ENCODE results near the gene HSCB.
"Not testable (repeated sequence)": the region's sequence is repeated elsewhere in the genome, so short reads cannot be mapped to it uniquely, and the experiment has no call there.

The HSCB gene

DNA sequence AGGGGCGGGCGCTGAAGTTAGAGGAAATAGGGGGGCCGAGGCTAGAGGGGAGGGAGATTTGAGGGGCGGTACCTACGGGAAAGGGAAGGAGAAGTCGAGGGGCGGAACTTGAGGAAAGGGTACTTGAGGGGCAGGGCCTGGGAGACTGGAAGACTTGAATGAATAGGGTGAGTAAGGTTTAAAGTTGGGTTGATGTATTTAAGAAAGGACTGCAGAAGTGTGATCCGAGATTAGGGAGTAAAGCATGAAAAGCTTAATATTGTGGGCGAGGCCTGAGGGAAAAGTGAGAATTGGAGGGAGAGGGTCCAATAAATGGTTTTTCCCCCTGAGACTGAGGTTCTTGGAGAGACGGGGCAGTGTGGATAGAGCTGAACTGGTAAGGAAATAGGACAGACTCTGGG is 723 bp downstream of the HSCB start:
- no peak for DNase-seq (ENCODE audit: low read depth)
- H3K36me3 ChIP-seq (ENCODE audit: control insufficient read depth, insufficient read depth, low read length, severe bottlenecking): peaks cover 29% of the 10 kb centered on the region
- no peaks in the 10 kb centered on the region for H3K27me3 ChIP-seq (replicated peaks; ENCODE audit: control insufficient read depth, insufficient read depth, low read length)

DNA sequence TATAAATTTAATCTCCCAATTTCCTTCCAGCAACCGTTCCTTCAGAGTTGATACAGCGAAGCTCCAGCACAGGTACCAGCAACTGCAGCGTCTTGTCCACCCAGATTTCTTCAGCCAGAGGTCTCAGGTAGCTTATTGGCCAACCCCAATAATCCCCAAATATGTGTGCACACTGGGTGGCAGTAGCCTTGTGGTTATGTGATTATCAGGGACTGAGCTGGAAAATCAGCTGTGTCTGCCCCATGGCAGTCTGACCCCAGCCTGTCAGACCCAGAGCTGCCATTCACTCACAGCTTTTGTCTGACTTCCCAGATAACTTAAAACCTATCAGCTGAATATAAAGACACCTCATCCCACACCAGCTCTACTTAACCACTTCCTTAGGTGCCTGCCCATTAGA is 2.0 kb downstream of the HSCB start:
- Histone ChIP-seq H3K4me1 (ENCODE audit: control insufficient read depth, insufficient read depth, low read length) (peaks cover 12% of the 10 kb centered on the region), H3K4me3 (ENCODE audit: low read length) (no peak overlapping the region), H3K36me3 (ENCODE audit: control insufficient read depth, insufficient read depth, low read length, severe bottlenecking) (peaks cover 40% of the 10 kb centered on the region), H3K27me3 (replicated peaks; ENCODE audit: control insufficient read depth, insufficient read depth, low read length) (no peaks in the 10 kb centered on the region), H3K9me3 (ENCODE audit: control insufficient read depth, low read length) (no peaks in the 10 kb centered on the region), H3K9ac (ENCODE audit: low read length) (no peak overlapping the region)
- no peak for DNase-seq (ENCODE audit: low read depth)

More for the DNA sequence above, 723 bp downstream of the HSCB start:
- Histone ChIP-seq H3K9ac (ENCODE audit: low read length) (peak overlapping the region; percentile 100), H3K9me3 (ENCODE audit: control insufficient read depth, low read length) (no peaks in the 10 kb centered on the region), H3K4me1 (ENCODE audit: control insufficient read depth, insufficient read depth, low read length) (peaks cover 12% of the 10 kb centered on the region), H3K4me3 (ENCODE audit: low read length) (peak overlapping the region; percentile 99)

DNA sequence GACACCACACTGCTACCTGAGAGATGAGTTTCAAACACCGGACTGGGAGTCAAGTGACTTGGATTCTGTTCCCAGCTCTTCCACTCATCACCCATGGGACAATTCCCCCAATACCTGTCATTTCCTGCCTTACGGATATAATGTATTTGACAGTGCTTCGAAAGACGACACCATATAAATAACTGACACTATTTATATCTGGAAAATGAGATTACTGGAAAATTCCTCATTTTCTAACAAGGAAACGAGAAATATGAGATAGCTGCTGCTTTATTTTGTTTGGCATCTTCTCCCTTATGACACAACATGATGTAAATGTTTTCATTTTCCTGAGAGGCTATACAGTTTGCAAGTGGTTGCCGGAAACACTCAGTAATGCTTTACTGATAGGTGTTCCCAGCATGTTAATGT is 8.6 kb downstream of the HSCB start:
- H3K9ac ChIP-seq (ENCODE audit: low read length): no peak overlapping the region
- peak; percentile 90 for DNase-seq (ENCODE audit: low read depth)
- H3K4me3 ChIP-seq (ENCODE audit: low read length): no peak overlapping the region
- H3K36me3 ChIP-seq (ENCODE audit: control insufficient read depth, insufficient read depth, low read length, severe bottlenecking): peaks cover 47% of the 10 kb centered on the region
- no peaks in the 10 kb centered on the region for H3K9me3 ChIP-seq (ENCODE audit: control insufficient read depth, low read length)
- peaks cover 4% of the 10 kb centered on the region for H3K4me1 ChIP-seq (ENCODE audit: control insufficient read depth, insufficient read depth, low read length)
- no peaks in the 10 kb centered on the region for H3K27me3 ChIP-seq (replicated peaks; ENCODE audit: control insufficient read depth, insufficient read depth, low read length)

DNA sequence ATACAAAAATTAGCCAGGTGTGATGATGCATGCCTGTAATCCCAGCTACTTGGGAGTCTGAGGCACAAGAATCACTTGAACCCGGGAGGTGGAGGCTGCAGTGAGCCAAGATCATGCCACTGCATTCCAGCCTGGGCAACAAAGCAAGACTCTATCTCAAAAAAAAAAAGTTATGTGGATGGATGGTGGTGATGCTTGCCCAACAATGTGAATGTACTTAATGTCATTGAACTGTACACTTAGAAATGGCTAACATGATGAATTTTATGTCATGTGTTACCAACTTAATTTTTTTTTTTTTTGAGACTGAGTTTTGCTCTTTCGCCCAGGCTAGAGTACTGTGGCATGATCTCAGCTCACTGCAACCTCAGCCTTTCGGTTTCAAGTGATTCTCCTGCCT is 12.7 kb downstream of the HSCB start:
- not testable (repeated sequence) for DNase-seq (ENCODE audit: low read depth); H3K27me3 ChIP-seq (replicated peaks; ENCODE audit: control insufficient read depth, insufficient read depth, low read length); H3K9ac ChIP-seq (ENCODE audit: low read length); H3K9me3 ChIP-seq (ENCODE audit: control insufficient read depth, low read length); H3K4me3 ChIP-seq (ENCODE audit: low read length); H3K4me1 ChIP-seq (ENCODE audit: control insufficient read depth, insufficient read depth, low read length)
- peaks cover 20% of the 10 kb centered on the region for H3K36me3 ChIP-seq (ENCODE audit: control insufficient read depth, insufficient read depth, low read length, severe bottlenecking)

DNA sequence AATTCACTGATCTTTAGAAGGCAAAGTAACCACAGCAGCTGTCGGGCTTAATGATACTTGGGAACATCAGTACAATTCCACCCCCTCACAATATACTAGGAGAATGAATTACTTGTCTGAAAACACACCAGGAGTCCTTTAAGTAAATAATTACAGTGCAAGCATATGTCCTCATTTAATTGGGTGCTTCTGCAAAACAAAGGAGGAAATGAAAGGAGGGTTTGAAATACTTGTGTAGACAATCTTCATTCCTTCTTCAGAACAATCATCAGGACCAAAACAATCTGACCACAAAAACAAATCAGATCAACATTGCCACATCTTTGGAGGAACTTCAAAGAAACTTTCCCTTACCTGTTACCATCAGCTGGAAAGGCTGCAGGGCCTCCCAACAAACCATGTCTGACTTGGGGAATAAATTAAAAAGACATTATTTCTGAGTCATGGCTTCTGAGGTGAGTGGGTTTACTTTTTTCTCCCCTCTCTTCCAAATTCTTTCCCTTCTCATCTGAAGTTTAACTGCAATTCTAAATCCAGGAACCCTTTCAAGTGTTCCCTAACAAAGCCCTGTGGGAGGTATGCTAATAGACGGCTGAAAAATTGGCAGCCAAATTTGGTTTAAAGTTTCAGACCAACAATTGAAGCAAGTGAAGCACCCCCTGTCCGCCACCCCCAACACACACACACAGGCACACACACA is 18.2 kb downstream of the HSCB start:
- no peak for DNase-seq (ENCODE audit: low read depth)
- no peak overlapping the region for H3K4me3 ChIP-seq (ENCODE audit: low read length)
- no peak overlapping the region for H3K9ac ChIP-seq (ENCODE audit: low read length)
- no peaks in the 10 kb centered on the region for H3K36me3 ChIP-seq (ENCODE audit: control insufficient read depth, insufficient read depth, low read length, severe bottlenecking)
- no peaks in the 10 kb centered on the region for H3K4me1 ChIP-seq (ENCODE audit: control insufficient read depth, insufficient read depth, low read length)
- no peaks in the 10 kb centered on the region for H3K9me3 ChIP-seq (ENCODE audit: control insufficient read depth, low read length)
- no peaks in the 10 kb centered on the region for H3K27me3 ChIP-seq (replicated peaks; ENCODE audit: control insufficient read depth, insufficient read depth, low read length)

DNA sequence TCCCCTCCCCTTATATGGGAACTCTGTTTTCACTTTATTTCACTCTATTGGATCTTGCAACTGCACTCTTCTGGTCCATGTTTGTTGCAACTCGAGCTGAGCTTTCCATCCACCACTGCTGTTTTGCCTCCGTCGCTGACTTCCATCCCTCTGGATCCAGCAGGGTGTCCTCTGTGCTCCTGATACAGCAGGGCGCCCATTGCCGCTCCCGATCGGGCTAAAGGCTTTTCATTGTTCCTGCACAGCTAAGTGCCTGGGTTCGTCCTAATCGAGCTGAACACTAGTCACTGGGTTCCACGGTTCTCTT is 19.6 kb downstream of the HSCB start:
- H3K4me3 ChIP-seq (ENCODE audit: low read length): no peak overlapping the region
- H3K9me3 ChIP-seq (ENCODE audit: control insufficient read depth, low read length): no peaks in the 10 kb centered on the region
- no peak overlapping the region for H3K9ac ChIP-seq (ENCODE audit: low read length)
- no peak for DNase-seq (ENCODE audit: low read depth)
- no peaks in the 10 kb centered on the region for H3K4me1 ChIP-seq (ENCODE audit: control insufficient read depth, insufficient read depth, low read length)
- H3K36me3 ChIP-seq (ENCODE audit: control insufficient read depth, insufficient read depth, low read length, severe bottlenecking): no peaks in the 10 kb centered on the region
- no peaks in the 10 kb centered on the region for H3K27me3 ChIP-seq (replicated peaks; ENCODE audit: control insufficient read depth, insufficient read depth, low read length)

DNA sequence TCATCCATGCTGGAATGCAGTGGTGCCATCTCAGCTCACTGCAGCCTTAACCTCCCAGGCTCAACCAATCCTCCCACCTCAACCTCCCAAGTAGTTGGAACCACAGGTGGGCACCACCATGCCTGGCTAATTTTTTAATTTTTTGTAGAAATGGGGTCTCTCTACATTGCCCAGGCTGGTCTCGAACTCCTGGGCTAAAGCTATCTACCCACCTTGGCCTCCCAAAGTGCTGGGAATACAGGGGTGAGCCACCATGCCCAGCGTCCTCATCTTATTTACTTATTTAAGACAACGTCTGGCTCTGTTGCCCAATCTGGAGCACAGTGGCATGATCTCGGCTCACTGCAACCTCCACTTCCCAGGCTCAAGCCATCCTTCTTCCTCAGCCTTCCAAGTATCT is 20.2 kb downstream of the HSCB start:
- not testable (repeated sequence) for H3K4me1 ChIP-seq (ENCODE audit: control insufficient read depth, insufficient read depth, low read length); H3K4me3 ChIP-seq (ENCODE audit: low read length); H3K9ac ChIP-seq (ENCODE audit: low read length); H3K36me3 ChIP-seq (ENCODE audit: control insufficient read depth, insufficient read depth, low read length, severe bottlenecking); H3K27me3 ChIP-seq (replicated peaks; ENCODE audit: control insufficient read depth, insufficient read depth, low read length); H3K9me3 ChIP-seq (ENCODE audit: control insufficient read depth, low read length); DNase-seq (ENCODE audit: low read depth)

DNA sequence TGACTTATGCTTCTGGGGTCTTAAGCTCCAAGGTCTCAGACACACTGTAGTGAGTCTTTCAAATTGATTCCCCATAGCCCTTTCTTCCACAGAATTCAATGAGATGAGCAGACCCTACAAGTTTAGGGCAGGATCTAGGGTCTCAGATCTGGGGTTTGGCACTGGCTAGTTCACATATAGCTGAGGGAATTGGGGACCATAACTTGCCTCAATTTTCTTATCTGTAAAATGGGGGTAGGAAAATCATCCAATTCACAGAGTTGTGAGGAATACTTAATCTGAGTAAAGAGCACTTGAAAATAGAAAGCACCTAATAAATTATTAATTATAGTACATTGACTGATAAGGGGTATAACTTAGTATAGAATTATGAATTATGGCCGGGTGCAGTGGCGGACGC is 24.8 kb downstream of the HSCB start:
- no peak overlapping the region for H3K4me3 ChIP-seq (ENCODE audit: low read length)
- H3K36me3 ChIP-seq (ENCODE audit: control insufficient read depth, insufficient read depth, low read length, severe bottlenecking): no peaks in the 10 kb centered on the region
- H3K9ac ChIP-seq (ENCODE audit: low read length): no peak overlapping the region
- no peaks in the 10 kb centered on the region for H3K9me3 ChIP-seq (ENCODE audit: control insufficient read depth, low read length)
- no peaks in the 10 kb centered on the region for H3K4me1 ChIP-seq (ENCODE audit: control insufficient read depth, insufficient read depth, low read length)
- no peaks in the 10 kb centered on the region for H3K27me3 ChIP-seq (replicated peaks; ENCODE audit: control insufficient read depth, insufficient read depth, low read length)
- no peak for DNase-seq (ENCODE audit: low read depth)

DNA sequence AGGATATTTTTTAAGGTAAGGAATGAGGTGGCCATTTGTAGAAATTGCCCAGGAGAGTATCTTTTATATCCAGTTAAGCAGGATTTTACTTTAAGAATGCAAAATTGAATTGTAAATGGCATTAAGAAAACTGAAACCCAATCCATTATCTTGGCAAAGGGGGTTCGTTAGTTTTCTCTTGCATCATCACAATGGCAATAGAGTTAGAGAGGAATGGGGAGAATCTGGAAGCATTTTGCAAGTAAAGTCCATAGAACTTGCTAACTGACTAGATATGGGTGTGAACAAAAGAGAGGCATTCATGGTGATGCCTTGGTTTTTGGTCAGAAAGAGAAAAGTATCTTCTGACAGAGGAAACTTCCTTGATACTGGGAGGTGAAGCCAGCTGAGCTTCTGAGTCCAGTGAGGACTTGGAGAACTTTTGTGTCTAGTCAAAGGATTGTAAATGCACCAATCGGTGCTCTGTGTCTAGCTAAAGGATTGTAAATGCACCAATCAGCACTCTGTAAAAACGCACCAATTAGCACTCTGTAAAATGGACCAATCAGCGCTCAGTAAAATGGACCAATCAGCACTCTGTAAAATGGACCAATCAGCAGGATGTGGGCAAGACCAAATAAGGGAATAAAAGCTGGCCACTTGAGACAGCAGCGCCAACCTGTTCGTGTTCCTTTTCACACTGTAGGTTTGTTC is 27.0 kb downstream of the HSCB start:
- Histone ChIP-seq H3K4me1 (ENCODE audit: control insufficient read depth, insufficient read depth, low read length) (peaks cover 6% of the 10 kb centered on the region), H3K36me3 (ENCODE audit: control insufficient read depth, insufficient read depth, low read length, severe bottlenecking) (no peaks in the 10 kb centered on the region), H3K9me3 (ENCODE audit: control insufficient read depth, low read length) (no peaks in the 10 kb centered on the region), H3K9ac (ENCODE audit: low read length) (no peak overlapping the region), H3K27me3 (replicated peaks; ENCODE audit: control insufficient read depth, insufficient read depth, low read length) (no peaks in the 10 kb centered on the region), H3K4me3 (ENCODE audit: low read length) (no peak overlapping the region)
- no peak for DNase-seq (ENCODE audit: low read depth)

DNA sequence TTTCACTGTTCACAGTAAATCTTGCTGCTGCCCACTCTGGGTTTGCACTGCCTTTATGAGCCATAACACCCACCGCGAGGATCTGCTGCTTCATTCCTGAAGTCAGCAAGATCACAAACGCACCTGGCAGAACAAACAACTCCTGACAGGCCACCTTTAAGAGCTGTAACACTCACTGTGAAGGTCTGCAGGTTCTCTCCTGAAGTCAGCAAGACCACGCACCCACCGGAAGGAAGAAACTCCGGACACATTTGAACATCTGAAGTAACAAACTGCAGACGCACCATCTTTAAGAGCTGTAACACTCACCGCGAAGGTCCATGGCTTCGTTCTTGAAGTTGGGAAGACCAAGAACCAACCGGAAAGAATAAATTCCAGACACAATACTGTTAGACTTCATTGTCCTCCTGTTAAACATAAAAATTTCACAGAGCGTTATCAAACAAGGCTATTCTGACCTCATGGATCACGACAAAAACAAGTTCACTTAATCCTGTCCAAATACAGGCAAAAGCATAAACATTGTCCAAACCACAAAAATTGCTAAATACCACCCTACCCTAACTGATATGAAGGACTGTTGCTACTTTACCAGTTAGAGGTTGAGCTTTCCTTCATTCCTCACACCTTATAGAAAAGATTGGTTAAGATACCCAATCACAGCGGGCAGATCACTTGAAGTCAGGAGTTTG is 27.7 kb downstream of the HSCB start:
- Histone ChIP-seq H3K9me3 (ENCODE audit: control insufficient read depth, low read length) (no peaks in the 10 kb centered on the region), H3K9ac (ENCODE audit: low read length) (no peak overlapping the region), H3K4me1 (ENCODE audit: control insufficient read depth, insufficient read depth, low read length) (peaks cover 8% of the 10 kb centered on the region), H3K36me3 (ENCODE audit: control insufficient read depth, insufficient read depth, low read length, severe bottlenecking) (peaks cover 2% of the 10 kb centered on the region), H3K4me3 (ENCODE audit: low read length) (no peak overlapping the region), H3K27me3 (replicated peaks; ENCODE audit: control insufficient read depth, insufficient read depth, low read length) (no peaks in the 10 kb centered on the region)
- DNase-seq (ENCODE audit: low read depth): no peak

DNA sequence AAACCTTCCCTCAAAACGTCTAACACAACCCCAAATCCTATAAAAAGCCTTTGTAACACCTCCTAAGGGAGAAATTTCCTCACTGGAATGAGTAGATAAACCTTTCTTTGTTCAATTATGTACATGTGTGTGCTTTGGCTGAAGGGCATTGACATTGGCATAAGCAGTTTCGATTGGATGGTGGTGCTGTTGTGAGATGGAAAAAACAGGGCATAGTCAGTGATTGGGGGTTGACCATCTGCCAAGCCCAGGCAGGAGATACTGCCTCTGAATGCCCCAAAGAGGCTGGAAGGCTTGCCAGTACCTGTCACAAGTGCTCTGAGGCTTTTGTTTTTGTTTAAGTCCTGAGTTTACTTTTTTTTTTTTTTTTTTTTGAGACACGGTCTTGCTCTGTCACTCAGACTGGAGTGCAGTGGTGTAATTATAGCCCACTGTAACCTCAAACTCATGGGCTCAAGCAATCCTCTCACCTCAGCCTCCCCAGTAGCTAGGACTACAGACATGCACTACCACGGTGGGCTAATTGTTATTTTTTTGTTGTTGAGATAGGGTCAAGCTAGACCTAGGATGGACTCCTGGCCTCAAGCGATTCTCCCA is 29.5 kb downstream of the HSCB start:
- H3K4me1 ChIP-seq (ENCODE audit: control insufficient read depth, insufficient read depth, low read length): peaks cover 11% of the 10 kb centered on the region
- DNase-seq (ENCODE audit: low read depth): no peak

More for the DNA sequence above, 29.5 kb downstream of the HSCB start:
- H3K27me3 ChIP-seq (replicated peaks; ENCODE audit: control insufficient read depth, insufficient read depth, low read length): no peaks in the 10 kb centered on the region
- peaks cover 19% of the 10 kb centered on the region for H3K36me3 ChIP-seq (ENCODE audit: control insufficient read depth, insufficient read depth, low read length, severe bottlenecking)
- H3K4me3 ChIP-seq (ENCODE audit: low read length): no peak overlapping the region
- no peak overlapping the region for H3K9ac ChIP-seq (ENCODE audit: low read length)
- H3K9me3 ChIP-seq (ENCODE audit: control insufficient read depth, low read length): no peaks in the 10 kb centered on the region
